Natural killer cell (primary cell): ENCODE measurements around the gene CHGA. TPM values are rescaled to one million over a fixed set of nuclear protein-coding genes. Genes with fewer than 3 reads are reported as not detected.

Experiments
- ATAC-seq, 3 donors: fragments of 150-1000 bp in 2 of 3; fragments of 200-7000 bp in 1 of 3; cut with Tn5 transposase; 1 replicate in 1 of 3; 2 replicates in 2 of 3; pipeline ENCODE4 v1.10.0; 2021; ENCODE audit warnings: mild to moderate bottlenecking in 2 of 3, moderate library complexity in 2 of 3
- DNase-seq, 2 donors: peaks; one replicate each; pipeline versions ENCODE4 v3.0.0 to v3.0.0-alpha.2; 2013 to 2021; ENCODE audit warnings: mixed read lengths in 1 of 2
- H3K27ac ChIP-seq: one replicate; pipeline ENCODE4 v1.5.1; 2013; ENCODE audit warnings: mild to moderate bottlenecking, low read length
- H3K27me3 ChIP-seq: one replicate; pipeline ENCODE4 v1.6.1; 2013; ENCODE audit warnings: low read length; ENCODE audit not compliant: control insufficient read depth, insufficient read depth
- H3K36me3 ChIP-seq: one replicate; pipeline ENCODE4 v1.6.1; 2013; ENCODE audit warnings: low read length; ENCODE audit not compliant: control insufficient read depth, insufficient read depth
- H3K4me1 ChIP-seq: one replicate; pipeline ENCODE4 v1.6.1; 2013; ENCODE audit warnings: low read length; ENCODE audit not compliant: control insufficient read depth, insufficient read depth
- H3K4me3 ChIP-seq: one replicate; pipeline ENCODE4 v1.5.1; 2013; ENCODE audit warnings: low read length
- H3K9me3 ChIP-seq: one replicate; pipeline ENCODE4 v1.6.1; 2013; ENCODE audit warnings: low read length; ENCODE audit not compliant: control insufficient read depth, insufficient read depth
- H3K27ac Mint-ChIP-seq, 2 donors: one replicate each; pipeline ENCODE4 v1.8.0; 2022; ENCODE audit warnings: mild to moderate bottlenecking in 2 of 2, mixed read lengths in 2 of 2, moderate library complexity in 1 of 2
- H3K27me3 Mint-ChIP-seq, 2 donors: one replicate each; pipeline ENCODE4 v1.8.0; 2022; ENCODE audit warnings: low read depth in 2 of 2, mixed read lengths in 2 of 2
- H3K36me3 Mint-ChIP-seq: one replicate; pipeline ENCODE4 v1.8.0; 2022; ENCODE audit warnings: mixed read lengths
- H3K4me1 Mint-ChIP-seq, 2 donors: one replicate each; pipeline ENCODE4 v1.8.0; 2022; ENCODE audit warnings: mixed read lengths in 2 of 2
- H3K4me3 Mint-ChIP-seq: one replicate; pipeline ENCODE4 v1.8.0; 2022; ENCODE audit warnings: mild to moderate bottlenecking, moderate library complexity, mixed read lengths
- H3K9me3 Mint-ChIP-seq, 2 donors: one replicate each; pipeline ENCODE4 v1.8.0; 2022; ENCODE audit warnings: mixed read lengths in 2 of 2
- CTCF ChIP-seq: fragments of 200-600 bp; IDR thresholded peaks from one replicate; pipeline ENCODE4 v1.8.0; 2022; ENCODE audit warnings: antibody characterized with exemption
- WGBS: methylation state at CpG from one replicate; pipeline ENCODE4 v1.1.7; 2013; ENCODE audit warnings: missing lambda C conversion rate; ENCODE audit not compliant: insufficient coverage; 5-methylcytosine and 5-hydroxymethylcytosine counted together
- intact Hi-C: fragments of 100-400 bp; cut with micrococcal nuclease; formaldehyde crosslinking; loops from one replicate; pipeline ENCODE4 v1.14.2; 2022
- total RNA-seq, 4 donors: library from RNA; stranded (reverse); fragments of 120-200 nt in 1 of 4; gene quantifications; one replicate each; pipeline versions ENCODE4 v1.2.3 to v1.2.4, GENCODE V29; 2013 to 2022

Gene CHGA
- total RNA-seq, 3 donors from 2014 or later (not counting 1 experiment from before 2014, with no cell fraction given): not detected

- intact Hi-C loops: no loop called here
- Mint-ChIP-seq H3K36me3 (peaks cover 33% of the 10 kb centered on the region), H3K4me1 (peaks cover 23 to 38% of the 10 kb centered on the region in 2 donors), H3K9me3 (peaks cover 6 to 10% of the 10 kb centered on the region in 2 donors), H3K27ac (no peak overlapping the region), H3K27me3 (no peaks in the 10 kb centered on the region), H3K4me3 (no peak overlapping the region)
- DNase-seq (no peak), ATAC-seq (no peak)
- 98% methylated on average over 2 of the region's 2 CpGs for WGBS
- H3K4me3 ChIP-seq: no peak overlapping the region
- no peaks in the 10 kb centered on the region for H3K4me1 ChIP-seq
- peaks cover 26% of the 10 kb centered on the region for H3K9me3 ChIP-seq
- no peaks in the 10 kb centered on the region for H3K27me3 ChIP-seq
- H3K36me3 ChIP-seq: peaks cover 3% of the 10 kb centered on the region
- no peak for TF ChIP-seq CTCF
- no peak overlapping the region for H3K27ac ChIP-seq
Observed at GRCh38 chr14:92976268-92976667, 53.3 kb downstream of the CHGA start.

GRCh38 chr14:92978229-92979021 lies 55.5 kb downstream of the CHGA start:
- H3K36me3 Mint-ChIP-seq: peaks cover 33% of the 10 kb centered on the region
- WGBS: 81% methylated on average over 4 of the region's 4 CpGs

GRCh38 chr14:92980866-92981265 lies 57.9 kb downstream of the CHGA start:
- Histone ChIP-seq H3K4me1 (no peaks in the 10 kb centered on the region), H3K27ac (no peak overlapping the region), H3K4me3 (no peak overlapping the region), H3K27me3 (no peaks in the 10 kb centered on the region), H3K36me3 (peaks cover 3% of the 10 kb centered on the region), H3K9me3 (peaks cover 26% of the 10 kb centered on the region)
- Mint-ChIP-seq H3K27me3 (no peaks in the 10 kb centered on the region), H3K4me1 (peaks cover 35 to 46% of the 10 kb centered on the region in 2 donors), H3K36me3 (peaks cover 32% of the 10 kb centered on the region), H3K4me3 (no peak overlapping the region), H3K27ac (peak overlapping the region in 1 of 2 donors; percentile 34), H3K9me3 (peaks cover 6 to 10% of the 10 kb centered on the region in 2 donors)
- ATAC-seq (no peak), DNase-seq (no peak)
- intact Hi-C loops: no loop called here
- TF ChIP-seq CTCF: no peak
- 100% methylated on average over 4 of the region's 4 CpGs for WGBS

More at GRCh38 chr14:92978229-92979021, 55.5 kb downstream of the CHGA start:
- DNase-seq (no peak), ATAC-seq (no peak)
- H3K9me3 ChIP-seq: peaks cover 26% of the 10 kb centered on the region
- TF ChIP-seq CTCF: no peak
- Mint-ChIP-seq H3K27ac (peak overlapping the region in 1 of 2 donors; percentile 8), H3K4me1 (peaks cover 22 to 34% of the 10 kb centered on the region in 2 donors), H3K9me3 (peaks cover 6 to 10% of the 10 kb centered on the region in 2 donors), H3K27me3 (no peaks in the 10 kb centered on the region), H3K4me3 (no peak overlapping the region)
- no peak overlapping the region for H3K4me3 ChIP-seq
- no peak overlapping the region for H3K27ac ChIP-seq
- no peaks in the 10 kb centered on the region for H3K27me3 ChIP-seq
- no peaks in the 10 kb centered on the region for H3K4me1 ChIP-seq
- intact Hi-C loops: no loop called here
- H3K36me3 ChIP-seq: peaks cover 3% of the 10 kb centered on the region
